Pancreas (tissue), 10 donors: ENCODE results near the gene E2F6. TPM values are rescaled to one million over a fixed set of nuclear protein-coding genes. Genes with fewer than 3 reads are reported as not detected.
A peak's percentile ranks its signal among the peaks of the same experiment; 100 is the strongest.

Source experiments
- ATAC-seq, 4 donors: fragments of 200-7000 bp; cut with Tn5 transposase; one replicate each; pipeline versions ENCODE4 v1.8.0 to v1.9.1; 2020; ENCODE audit warnings: mild to moderate bottlenecking in 4 of 4, moderate library complexity in 4 of 4
- DNase-seq, 6 donors: peaks; one replicate each; pipeline ENCODE4 v3.0.0-alpha.2; 2020
- FAIRE-seq: peaks from 2 replicates; lab custom pipeline; 2012; peaks lifted over from hg19 to GRCh38; lab: Jason Lieb, UNC
- H3K27ac ChIP-seq, 4 donors: fragments of 200-600 bp; sonication (generic); 1 replicate in 3 of 4; 2 replicates in 1 of 4; pipeline versions ENCODE4 v1.5.0 to v1.8.0; 2020
- H3K27me3 ChIP-seq, 4 donors: fragments of 200-600 bp; one replicate each; pipeline ENCODE4 v1.8.0; 2021
- H3K36me3 ChIP-seq, 3 donors: fragments of 200-600 bp; sonication (generic) in 1 of 3; one replicate each; pipeline versions ENCODE4 v1.5.0 to v1.8.0; 2020 to 2021
- H3K4me1 ChIP-seq, 3 donors: fragments of 200-600 bp; one replicate each; pipeline ENCODE4 v1.8.0; 2021
- H3K4me3 ChIP-seq, 4 donors: fragments of 200-600 bp; sonication (generic) in 2 of 4; one replicate each; pipeline versions ENCODE4 v1.5.0 to v1.8.0; 2020 to 2021
- H3K9me3 ChIP-seq, 4 donors: fragments of 200-600 bp; one replicate each; pipeline ENCODE4 v1.8.0; 2021
- whole genome bisulfite sequencing, 2 donors: extraction: QIAGEN DNeasy Blood & Tissue Kit; methylation state at CpG; one replicate each; pipeline ENCODE4 v1.1.7; 2013; 5-methylcytosine and 5-hydroxymethylcytosine counted together
- intact Hi-C, 3 donors: fragments of 100-400 bp; cut with DNase I; formaldehyde crosslinking; loops; one replicate each; pipeline versions ENCODE4 v1.11.1 to v1.14.2; 2022
- polyA plus RNA-seq, 2 donors: library from polyadenylated mRNA; stranded (reverse); fragments of 200-250 nt; gene quantifications; one replicate each; pipeline ENCODE4 v1.2.3, GENCODE V29; 2013
- total RNA-seq, 6 donors: library from RNA; stranded (reverse); fragmentation: NEBNext Ultra II Directional in 4 of 6; extraction: Animal tissue kit (Norgen Biotek cat#: 25700) in 4 of 6; gene quantifications; one replicate each; pipeline versions ENCODE4 v1.2.1 to v1.2.4, GENCODE V29; 2021 to 2023
- TF ChIP-seq, protein P1 (sequence below), 4 donors: fragments of 200-600 bp; sonication (generic) in 3 of 4; IDR thresholded peaks; one replicate each; pipeline versions ENCODE4 v1.5.0 to v1.8.0; 2021; ENCODE audit warnings: antibody characterized with exemption in 4 of 4
- donor health status: healthy with polysubstance abuse.
- donor health status: DM: no; HTN: no; CAD: no; lungs with moderate emphysema.
- donor health status: DM: no; HTN: no; CAD: no.
- donor health status: control.
- donor health status: control.
- donor health status: Bipolar disorder and iron deficiency.
- donor health status: DM: yes; HTN: yes; CAD: no.
- donor health status: DM: no; HTN: no; CAD: no.
- donor health status: DM: no; HTN: no; CAD: no.
- donor health status: DM: yes; HTN: yes; CAD: no.

E2F6 gene
- total RNA-seq = 1 to 10 TPM; 3.0 to 6.1 (median 5.0) TPM
- 1 to 10 TPM; 4.7 to 9.6 TPM for polyA plus RNA-seq

DNA sequence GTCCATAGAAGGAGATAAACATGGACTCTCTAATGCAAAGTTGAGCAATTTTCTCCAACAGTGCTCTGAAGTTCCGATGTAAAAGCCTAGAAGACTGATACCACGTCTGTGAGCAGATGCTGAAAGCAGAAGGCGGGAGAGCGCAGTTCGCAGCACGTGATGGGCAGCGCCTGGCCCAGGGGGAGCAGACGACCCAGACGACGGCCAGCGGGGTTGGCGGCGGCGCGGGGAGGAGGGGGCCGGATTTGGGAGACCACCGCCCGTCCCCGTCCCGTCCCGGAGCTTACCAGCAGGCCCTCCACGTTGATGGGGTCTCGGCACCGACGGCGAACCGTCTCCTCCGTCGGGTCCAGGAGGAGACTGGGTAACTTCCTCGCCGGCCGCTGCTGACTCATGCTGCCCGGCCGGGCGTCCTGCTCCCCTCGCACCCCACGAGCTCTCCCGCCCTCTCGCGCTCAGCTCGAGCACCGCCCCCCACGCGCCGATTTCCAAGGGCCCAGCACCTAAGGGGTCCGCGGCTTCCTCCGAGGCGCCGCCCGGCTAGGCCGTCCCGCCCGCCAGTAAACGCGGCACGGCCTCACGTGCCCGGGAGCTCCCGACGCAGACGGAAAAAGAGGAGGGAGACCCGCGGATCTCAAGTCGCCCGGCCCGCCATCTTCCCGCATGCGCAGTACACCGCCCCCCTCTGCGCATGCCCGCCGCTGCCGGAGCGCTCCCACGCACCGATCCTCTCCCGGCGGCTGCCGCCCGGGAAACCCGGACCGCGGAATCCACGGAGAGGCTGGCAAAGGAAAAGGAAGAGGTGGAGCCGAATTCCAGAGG, at the start of gene E2F6:
TSS of gene E2F6 (minus strand) at position 677 of the 822 bp plus-strand sequence. CDS start at position 395, 282 bp downstream.
- ATAC-seq (peak; percentile 96 to 98 (median 96)), FAIRE-seq (no peak)
- H3K4me1 ChIP-seq = peaks cover 0 to 19% (median 18%) of the 10 kb centered on the region in 3 donors

GRCh38 chr2:11515490-11515981, 49.6 kb upstream of the E2F6 start:
- FAIRE-seq = no peak
- H3K4me3 ChIP-seq = no peak overlapping the region
- DNase-seq = no peak
- no peak for ATAC-seq
- 78 to 79% methylated on average over 6 of the region's 6 CpGs for WGBS, 2 donors
- H3K36me3 ChIP-seq = no peaks in the 10 kb centered on the region
- intact Hi-C loops = no loop called here
- no peaks in the 10 kb centered on the region for H3K4me1 ChIP-seq
- H3K27ac ChIP-seq = no peak overlapping the region
- no peaks in the 10 kb centered on the region for H3K9me3 ChIP-seq
- TF ChIP-seq, protein P1, sequence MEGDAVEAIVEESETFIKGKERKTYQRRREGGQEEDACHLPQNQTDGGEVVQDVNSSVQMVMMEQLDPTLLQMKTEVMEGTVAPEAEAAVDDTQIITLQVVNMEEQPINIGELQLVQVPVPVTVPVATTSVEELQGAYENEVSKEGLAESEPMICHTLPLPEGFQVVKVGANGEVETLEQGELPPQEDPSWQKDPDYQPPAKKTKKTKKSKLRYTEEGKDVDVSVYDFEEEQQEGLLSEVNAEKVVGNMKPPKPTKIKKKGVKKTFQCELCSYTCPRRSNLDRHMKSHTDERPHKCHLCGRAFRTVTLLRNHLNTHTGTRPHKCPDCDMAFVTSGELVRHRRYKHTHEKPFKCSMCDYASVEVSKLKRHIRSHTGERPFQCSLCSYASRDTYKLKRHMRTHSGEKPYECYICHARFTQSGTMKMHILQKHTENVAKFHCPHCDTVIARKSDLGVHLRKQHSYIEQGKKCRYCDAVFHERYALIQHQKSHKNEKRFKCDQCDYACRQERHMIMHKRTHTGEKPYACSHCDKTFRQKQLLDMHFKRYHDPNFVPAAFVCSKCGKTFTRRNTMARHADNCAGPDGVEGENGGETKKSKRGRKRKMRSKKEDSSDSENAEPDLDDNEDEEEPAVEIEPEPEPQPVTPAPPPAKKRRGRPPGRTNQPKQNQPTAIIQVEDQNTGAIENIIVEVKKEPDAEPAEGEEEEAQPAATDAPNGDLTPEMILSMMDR (IDR thresholded peaks at IDR 0.05) = no peak
- no peaks in the 10 kb centered on the region for H3K27me3 ChIP-seq

More for the DNA sequence above, at the start of gene E2F6:
- DNase-seq = peak; percentile 93 to 97 (median 96)
- 1% methylated on average over 44 to 86 of the region's 86 CpGs for WGBS, 2 donors
- no peaks in the 10 kb centered on the region for H3K27me3 ChIP-seq
- TF ChIP-seq, protein P1 (IDR thresholded peaks at IDR 0.05) = no peak
- intact Hi-C loops = no loop called here
- H3K36me3 ChIP-seq = no peaks in the 10 kb centered on the region
- peak within 1 kb of the TSS; percentile 79 to 91 (median 82) for H3K27ac ChIP-seq
- no peaks in the 10 kb centered on the region for H3K9me3 ChIP-seq
- peak within 1 kb of the TSS; percentile 64 to 81 (median 66) for H3K4me3 ChIP-seq

DNA sequence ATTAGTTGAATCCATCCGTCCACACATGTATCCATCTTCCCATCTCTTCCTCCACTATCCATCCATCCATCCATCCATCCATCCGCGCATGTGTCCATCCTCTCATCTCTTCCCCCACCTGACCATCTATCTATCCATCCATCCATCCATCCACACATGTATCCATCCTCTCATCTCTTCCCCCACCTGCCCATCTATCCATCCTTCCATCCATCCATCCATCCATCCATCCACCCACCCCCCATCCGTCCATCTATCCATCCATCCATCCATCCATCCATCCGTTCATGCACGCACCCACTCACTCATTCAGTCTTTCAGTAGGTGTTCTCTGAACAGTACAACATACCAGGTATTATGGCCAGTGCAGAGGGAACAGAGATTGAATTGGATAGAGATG, 48.9 kb upstream of the E2F6 start:
- Histone ChIP-seq H3K36me3 (no peaks in the 10 kb centered on the region), H3K27me3 (no peaks in the 10 kb centered on the region), H3K4me3 (no peak overlapping the region), H3K27ac (no peak overlapping the region), H3K4me1 (no peaks in the 10 kb centered on the region), H3K9me3 (no peaks in the 10 kb centered on the region)
- FAIRE-seq = no peak
- ATAC-seq = no peak
- intact Hi-C loops = no loop called here
- 85 to 92% methylated on average over 6 of the region's 6 CpGs for WGBS, 2 donors
- TF ChIP-seq, protein P1 (IDR thresholded peaks at IDR 0.05) = no peak
- DNase-seq = no peak

DNA sequence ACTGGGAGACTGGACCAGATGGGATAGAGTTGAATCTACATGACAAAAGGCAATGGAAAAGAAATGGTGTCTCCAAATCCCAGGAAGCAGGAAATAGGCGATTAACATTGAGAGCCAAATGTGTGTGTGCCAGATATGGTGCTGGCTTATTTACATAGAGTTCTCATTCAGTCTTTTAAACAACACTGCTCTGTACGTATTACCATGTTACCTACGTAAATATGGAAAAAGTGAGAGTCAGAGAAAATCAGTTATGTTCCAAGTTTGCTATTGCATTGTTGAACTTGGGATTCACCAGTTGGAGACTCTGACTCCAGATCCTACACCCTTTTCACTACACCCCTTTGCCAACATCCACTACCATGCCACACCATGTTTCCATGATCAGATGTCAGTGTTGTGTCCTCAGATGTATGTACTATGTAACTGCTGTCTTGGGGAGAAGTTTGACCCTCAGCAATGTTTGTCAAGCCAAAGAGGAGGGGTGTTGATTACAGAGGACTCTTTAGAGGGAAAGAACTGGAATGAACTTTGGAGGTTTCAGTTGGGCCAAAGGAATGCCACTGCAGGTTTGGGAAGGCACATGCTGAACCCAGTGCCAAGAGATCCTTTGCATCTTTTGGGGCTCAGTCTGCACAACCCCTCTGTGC, 48.2 kb upstream of the E2F6 start:
- 71 to 75% methylated on average over 3 of the region's 3 CpGs for WGBS, 2 donors

More for the DNA sequence above, 48.2 kb upstream of the E2F6 start:
- Histone ChIP-seq H3K27me3 (no peaks in the 10 kb centered on the region), H3K4me1 (no peaks in the 10 kb centered on the region), H3K4me3 (no peak overlapping the region), H3K36me3 (no peaks in the 10 kb centered on the region), H3K9me3 (no peaks in the 10 kb centered on the region), H3K27ac (no peak overlapping the region)
- DNase-seq (no peak), ATAC-seq (no peak), FAIRE-seq (no peak)
- TF ChIP-seq, protein P1 (IDR thresholded peaks at IDR 0.05) = no peak
- intact Hi-C loops = no loop called here
